ENCODE data around the gene RYR1. TPM values are rescaled to one million over a fixed set of nuclear protein-coding genes. Genes with fewer than 3 reads are reported as not detected.
"Not testable (repeated sequence)": the region's sequence is repeated elsewhere in the genome, so short reads cannot be mapped to it uniquely, and the experiment has no call there.

Gene RYR1
- total RNA-seq, 4 donors from 2014 or later = 8.4 to 35.1 (median 16.6) TPM

GRCh38 chr19:38554676-38555141 is 121.2 kb downstream of the RYR1 start:
- intact Hi-C loops (cut with DNase I; ENCODE audit: low total_unique reads) = no loop called here
- no peak for TF ChIP-seq POLR2A (IDR thresholded peaks at IDR 0.05)
- TF ChIP-seq, protein P1, sequence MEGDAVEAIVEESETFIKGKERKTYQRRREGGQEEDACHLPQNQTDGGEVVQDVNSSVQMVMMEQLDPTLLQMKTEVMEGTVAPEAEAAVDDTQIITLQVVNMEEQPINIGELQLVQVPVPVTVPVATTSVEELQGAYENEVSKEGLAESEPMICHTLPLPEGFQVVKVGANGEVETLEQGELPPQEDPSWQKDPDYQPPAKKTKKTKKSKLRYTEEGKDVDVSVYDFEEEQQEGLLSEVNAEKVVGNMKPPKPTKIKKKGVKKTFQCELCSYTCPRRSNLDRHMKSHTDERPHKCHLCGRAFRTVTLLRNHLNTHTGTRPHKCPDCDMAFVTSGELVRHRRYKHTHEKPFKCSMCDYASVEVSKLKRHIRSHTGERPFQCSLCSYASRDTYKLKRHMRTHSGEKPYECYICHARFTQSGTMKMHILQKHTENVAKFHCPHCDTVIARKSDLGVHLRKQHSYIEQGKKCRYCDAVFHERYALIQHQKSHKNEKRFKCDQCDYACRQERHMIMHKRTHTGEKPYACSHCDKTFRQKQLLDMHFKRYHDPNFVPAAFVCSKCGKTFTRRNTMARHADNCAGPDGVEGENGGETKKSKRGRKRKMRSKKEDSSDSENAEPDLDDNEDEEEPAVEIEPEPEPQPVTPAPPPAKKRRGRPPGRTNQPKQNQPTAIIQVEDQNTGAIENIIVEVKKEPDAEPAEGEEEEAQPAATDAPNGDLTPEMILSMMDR (IDR thresholded peaks at IDR 0.05) = no peak
- DNase-seq (ENCODE audit: low spot score in 2 of 2) = no peak
- WGBS, 2 donors = 64 to 65% methylated on average over 3 of the region's 3 CpGs
- no peak overlapping the region for H3K4me3 ChIP-seq (ENCODE audit: low read depth, poor library complexity, severe bottlenecking)

GRCh38 chr19:38555200-38555599 is 121.7 kb downstream of the RYR1 start:
- no peak overlapping the region for H3K4me3 ChIP-seq (ENCODE audit: low read depth, poor library complexity, severe bottlenecking)
- no peak for DNase-seq (ENCODE audit: low spot score in 2 of 2)
- no peak for TF ChIP-seq POLR2A (IDR thresholded peaks at IDR 0.05)
- TF ChIP-seq, protein P1 (IDR thresholded peaks at IDR 0.05) = no peak
- intact Hi-C loops (cut with DNase I; ENCODE audit: low total_unique reads) = no loop called here
- 78 to 81% methylated on average over 8 of the region's 8 CpGs for WGBS, 2 donors

GRCh38 chr19:38556521-38557174 is 123.2 kb downstream of the RYR1 start:
- DNase-seq (ENCODE audit: low spot score in 2 of 2) = no peak
- H3K4me3 ChIP-seq (ENCODE audit: low read depth, poor library complexity, severe bottlenecking) = no peak overlapping the region
- intact Hi-C loops (cut with DNase I; ENCODE audit: low total_unique reads) = no loop called here
- TF ChIP-seq POLR2A (IDR thresholded peaks at IDR 0.05) = no peak
- TF ChIP-seq, protein P1 (IDR thresholded peaks at IDR 0.05) = no peak
- 51 to 62% methylated on average over 7 of the region's 7 CpGs for WGBS, 2 donors

DNA sequence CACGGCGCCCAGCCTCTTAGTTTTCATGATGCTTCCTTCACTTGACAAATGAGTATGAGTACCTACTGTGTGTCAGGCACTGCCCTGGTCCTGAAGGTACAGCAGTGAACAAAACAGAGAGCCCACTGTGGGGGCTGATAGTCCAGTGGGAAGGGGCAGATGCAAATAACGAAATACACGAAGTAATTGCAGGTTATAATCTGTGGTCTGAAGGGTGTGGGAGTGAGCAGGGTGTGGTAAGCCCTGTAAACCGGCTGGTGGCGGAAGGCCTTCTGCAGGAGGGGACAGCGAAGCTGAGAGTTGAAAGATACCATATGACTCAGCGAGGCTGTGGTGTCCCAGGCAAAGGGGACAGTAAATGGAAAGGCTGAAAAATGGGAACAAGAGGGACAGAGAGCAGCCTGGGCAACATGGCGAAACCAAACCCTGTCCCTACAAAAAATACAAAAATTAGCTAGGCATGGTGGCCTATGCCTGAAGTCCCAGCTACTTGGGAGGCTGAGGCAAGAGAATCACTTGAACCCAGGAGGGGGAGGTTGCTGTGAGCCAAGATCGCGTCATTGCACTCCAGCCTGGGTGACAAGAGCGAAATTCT is 123.8 kb downstream of the RYR1 start:
- intact Hi-C loops (cut with DNase I; ENCODE audit: low total_unique reads) = no loop called here
- no peak for TF ChIP-seq POLR2A (IDR thresholded peaks at IDR 0.05)
- WGBS, 2 donors = 63 to 67% methylated on average over 12 of the region's 12 CpGs
- no peak for DNase-seq (ENCODE audit: low spot score in 2 of 2)
- H3K4me3 ChIP-seq (ENCODE audit: low read depth, poor library complexity, severe bottlenecking) = no peak overlapping the region

- H3K4me3 ChIP-seq (ENCODE audit: low read depth, poor library complexity, severe bottlenecking); DNase-seq (ENCODE audit: low spot score in 2 of 2); intact Hi-C loops (cut with DNase I; ENCODE audit: low total_unique reads): not testable (repeated sequence)
- WGBS, 2 donors = 68 to 78% methylated on average over 7 of the region's 7 CpGs
Measured at GRCh38 chr19:38558933-38559332, 125.4 kb downstream of the RYR1 start.

DNA sequence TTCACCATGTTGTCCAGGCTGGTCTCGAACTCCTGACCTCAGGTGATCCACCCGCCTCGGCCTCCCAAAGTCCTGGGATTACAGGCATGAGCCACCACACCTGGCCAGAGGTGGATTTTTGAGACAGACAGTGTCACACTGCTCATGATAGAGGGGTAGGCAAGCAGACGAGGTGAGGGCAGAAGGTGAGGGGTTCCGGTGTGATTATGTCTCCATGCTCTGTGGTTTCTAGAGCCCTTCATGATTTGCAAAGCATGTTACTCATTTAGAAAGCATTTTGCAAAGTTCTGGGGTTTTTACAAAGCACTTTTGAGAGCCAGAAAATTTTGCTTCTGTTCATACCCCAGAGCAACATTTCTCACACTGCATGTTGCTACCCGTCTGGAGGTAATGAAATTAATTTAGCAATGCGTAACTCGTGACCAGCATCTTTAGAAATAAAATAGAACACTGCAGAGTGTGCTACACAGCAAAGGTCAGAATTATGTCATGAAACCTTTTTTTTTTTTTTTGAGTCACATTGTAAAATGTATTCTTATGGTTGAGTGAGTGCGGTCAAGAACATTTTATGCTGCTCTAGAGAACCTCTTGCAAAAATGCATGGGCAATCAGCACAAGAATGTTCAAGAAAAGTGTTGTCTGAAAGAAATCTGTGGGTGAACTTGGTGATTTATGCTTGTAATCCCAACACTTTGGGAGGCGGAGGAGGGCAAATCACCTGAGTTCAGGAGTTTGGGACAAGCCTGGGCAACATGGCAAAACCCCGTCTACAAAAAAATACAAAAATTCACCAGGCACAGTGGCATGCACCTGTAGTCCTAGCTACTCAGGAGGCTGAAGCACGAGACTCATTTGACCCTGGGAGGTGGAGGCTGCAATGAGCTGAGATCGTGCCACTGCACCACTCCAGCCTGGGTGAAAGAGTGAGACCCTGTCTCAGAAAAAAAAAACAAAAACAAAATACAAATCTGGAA is 126.2 kb downstream of the RYR1 start:
- WGBS, 2 donors = 39 to 46% methylated on average over 13 of the region's 13 CpGs
- no peak overlapping the region for H3K4me3 ChIP-seq (ENCODE audit: low read depth, poor library complexity, severe bottlenecking)
- intact Hi-C loops (cut with DNase I; ENCODE audit: low total_unique reads) = no loop called here
- DNase-seq (ENCODE audit: low spot score in 2 of 2) = no peak
- TF ChIP-seq POLR2A (IDR thresholded peaks at IDR 0.05) = no peak
- TF ChIP-seq, protein P1 (IDR thresholded peaks at IDR 0.05) = no peak

Measured in lower leg skin (tissue), 4 donors.